GM12891 (cell line): ENCODE measurements around the gene ERN2.
"Not testable (repeated sequence)": the region's sequence is repeated elsewhere in the genome, so short reads cannot be mapped to it uniquely, and the experiment has no call there.

Experiments
- DNase-seq: peaks from one replicate; pipeline ENCODE4 v3.0.0; 2011; ENCODE audit warnings: low spot score; ENCODE audit not compliant: insufficient read length
- FAIRE-seq: peaks from 2 replicates; lab custom pipeline; 2011; peaks lifted over from hg19 to GRCh38; lab: Jason Lieb, UNC
- PAX5 ChIP-seq: IDR thresholded peaks from 2 replicates; pipeline ENCODE4 v1.6.1; 2011; ENCODE audit warnings: low read length, moderate library complexity, mild to moderate bottlenecking; ENCODE audit not compliant: insufficient read depth, severe bottlenecking
- POLR2A ChIP-seq: IDR thresholded peaks from 2 replicates; pipeline ENCODE4 v1.6.1; 2011; ENCODE audit warnings: low read depth, low read length, control low read depth
- POLR2AphosphoS5 ChIP-seq: IDR thresholded peaks from 2 replicates; pipeline ENCODE4 v1.6.1; 2011; ENCODE audit warnings: low read depth, low read length, control low read depth
- POU2F2 ChIP-seq: IDR thresholded peaks from 2 replicates; pipeline ENCODE4 v1.6.1; 2011; ENCODE audit warnings: low read depth, mild to moderate bottlenecking, control low read depth, low read length, moderate library complexity
- SPI1 ChIP-seq: IDR thresholded peaks from 2 replicates; pipeline ENCODE4 v1.6.1; 2011; ENCODE audit warnings: low read depth, low read length, control low read depth
- TAF1 ChIP-seq: IDR thresholded peaks from 2 replicates; pipeline ENCODE4 v1.6.1; 2011; ENCODE audit warnings: low read depth, low read length, control low read depth

ERN2 gene

GRCh38 chr16:23741675-23742303, 28.8 kb upstream of the ERN2 start:
- TF ChIP-seq POLR2AphosphoS5 (no peak), PAX5 (no peak), SPI1 (no peak), POLR2A (no peak), TAF1 (no peak), POU2F2 (no peak)
- no peak for DNase-seq
- no peak for FAIRE-seq

DNA sequence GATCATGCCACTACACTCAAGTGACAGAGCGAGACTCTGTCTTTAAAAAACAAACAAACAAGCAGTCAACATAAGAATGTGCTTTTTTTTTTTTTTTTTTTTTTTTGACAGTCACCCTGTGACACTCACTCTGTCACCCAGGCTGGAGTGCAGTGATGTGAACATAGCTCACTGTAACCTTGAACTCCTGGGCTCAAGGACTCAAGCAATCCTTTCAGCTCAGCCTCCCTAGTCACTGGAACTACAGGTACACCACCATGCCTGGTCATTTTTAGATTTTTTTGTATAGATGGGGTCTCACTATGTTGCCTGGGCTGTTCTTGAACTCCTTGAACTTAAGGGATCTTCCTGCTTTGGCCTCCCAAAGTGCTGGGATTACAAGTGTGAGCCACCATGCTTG, 26.5 kb upstream of the ERN2 start:
- no peak for DNase-seq
- TF ChIP-seq PAX5: no peak
- FAIRE-seq: no peak

DNA sequence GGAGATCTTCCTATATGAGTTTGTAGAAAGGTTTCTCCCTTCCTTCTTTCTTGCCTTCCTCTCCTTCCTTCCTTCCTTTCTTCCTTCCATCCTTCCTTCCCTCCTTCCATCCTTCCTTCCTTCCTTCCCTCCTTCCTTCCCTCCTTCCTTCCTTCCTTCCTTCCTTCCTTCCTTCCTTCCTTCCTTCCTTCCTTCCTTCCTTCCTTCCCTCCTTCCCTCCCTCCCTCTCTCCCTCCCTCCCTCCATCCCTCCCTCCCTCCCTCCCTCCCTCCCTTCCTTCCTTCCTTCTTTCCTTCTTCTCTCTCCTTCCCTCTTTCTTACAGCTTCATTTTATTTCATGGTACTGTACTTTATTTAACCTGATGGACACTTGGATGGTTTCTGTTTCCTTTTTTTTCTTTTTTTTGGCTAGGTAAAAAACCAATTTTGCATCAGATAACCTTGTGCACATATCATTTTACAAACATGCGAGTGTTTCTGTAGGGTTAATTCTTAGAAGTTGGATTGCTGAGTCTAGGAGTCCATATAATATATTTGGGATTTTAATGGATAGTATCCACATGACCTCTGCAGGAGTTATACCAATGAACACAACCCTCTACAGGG, 24.5 kb upstream of the ERN2 start:
- FAIRE-seq, DNase-seq: not testable (repeated sequence)

GRCh38 chr16:23734176-23734893, 21.3 kb upstream of the ERN2 start:
- no peak for DNase-seq
- FAIRE-seq: no peak
- TF ChIP-seq PAX5: no peak
- no peak for TF ChIP-seq SPI1
- no peak for TF ChIP-seq TAF1
- no peak for TF ChIP-seq POLR2A
- no peak for TF ChIP-seq POLR2AphosphoS5
- no peak for TF ChIP-seq POU2F2

- TF ChIP-seq SPI1: no peak
- no peak for TF ChIP-seq POLR2AphosphoS5
- TF ChIP-seq POU2F2: no peak
- TF ChIP-seq TAF1: no peak
- no peak for TF ChIP-seq PAX5
- no peak for TF ChIP-seq POLR2A
- FAIRE-seq (no peak), DNase-seq (no peak)
Observed at GRCh38 chr16:23729503-23730424, 16.7 kb upstream of the ERN2 start.

DNA sequence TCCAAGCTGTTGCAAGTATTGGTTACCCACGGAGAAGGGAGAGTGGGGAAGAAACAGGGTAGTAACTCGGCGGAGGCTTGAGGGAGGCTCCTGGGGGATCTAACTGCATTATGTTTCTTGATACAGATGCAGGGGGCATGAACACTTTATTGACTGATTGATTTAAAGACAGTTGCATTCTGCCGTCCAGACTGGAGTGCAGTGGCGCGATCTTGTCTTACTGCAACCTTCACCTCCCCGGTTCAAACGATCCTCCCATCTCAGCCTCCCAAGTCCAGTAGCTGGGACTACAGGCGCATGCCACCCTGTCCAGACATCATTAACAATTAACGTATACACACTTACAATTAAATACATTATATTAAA, 15.1 kb upstream of the ERN2 start:
- DNase-seq (no peak), FAIRE-seq (no peak)
- no peak for TF ChIP-seq SPI1
- TF ChIP-seq POLR2A: no peak
- TF ChIP-seq PAX5: no peak
- TF ChIP-seq POU2F2: no peak
- TF ChIP-seq POLR2AphosphoS5: no peak
- no peak for TF ChIP-seq TAF1

- TF ChIP-seq PAX5 (no peak), POLR2A (no peak), POLR2AphosphoS5 (no peak), SPI1 (no peak), POU2F2 (no peak), TAF1 (no peak)
- DNase-seq (no peak), FAIRE-seq (no peak)
Observed at GRCh38 chr16:23726710-23727109, 13.7 kb upstream of the ERN2 start.

- DNase-seq: no peak
- FAIRE-seq: no peak
- TF ChIP-seq TAF1 (no peak), POU2F2 (no peak), POLR2A (no peak), SPI1 (no peak), POLR2AphosphoS5 (no peak), PAX5 (no peak)
Observed at GRCh38 chr16:23724785-23725131, 11.7 kb upstream of the ERN2 start.

- TF ChIP-seq SPI1 (no peak), POU2F2 (no peak), POLR2AphosphoS5 (no peak), TAF1 (no peak), POLR2A (no peak), PAX5 (no peak)
- no peak for DNase-seq
- no peak for FAIRE-seq
Observed at GRCh38 chr16:23724096-23724784, 11.2 kb upstream of the ERN2 start.

- FAIRE-seq: not testable (repeated sequence)
Observed at GRCh38 chr16:23722613-23723240, 9.7 kb upstream of the ERN2 start.

More at GRCh38 chr16:23722613-23723240, 9.7 kb upstream of the ERN2 start:
- not testable (repeated sequence) for DNase-seq
